SK-N-SH (cell line): Measurements from ENCODE around the gene RASSF4. TPM values are rescaled to one million over a fixed set of nuclear protein-coding genes. Genes with fewer than 3 reads are reported as not detected.

ENCODE experiments used
- CTCF ChIA-PET: fragments of 300-600, 350-600 bp; formaldehyde crosslinking; extraction: SDS; loops from one replicate; lab custom pipeline; 2021; lab: Yijun Ruan, JAX
- POLR2A ChIA-PET: fragments of 350-600 bp; sonication (Branson Sonifier 250); formaldehyde crosslinking; extraction: SDS; loops from one replicate; lab custom pipeline; 2020; ENCODE audit warnings: antibody characterized with exemption, inconsistent platforms; lab: Yijun Ruan, JAX
- DNase-seq: peaks from one replicate; pipeline ENCODE4 v3.0.0; 2012
- H2AFZ ChIP-seq: fragments of 200-600 bp; sonication (generic); 2 replicates; pipeline ENCODE4 v1.8.1; 2016; ENCODE audit warnings: antibody characterized with exemption, mild to moderate bottlenecking, low read depth
- H3F3A ChIP-seq: fragments of 200-600 bp; sonication (generic); replicated peaks from 2 replicates; pipeline ENCODE3; 2016; ENCODE audit warnings: antibody characterized with exemption, mild to moderate bottlenecking; ENCODE audit not compliant: insufficient read depth
- H3K27ac ChIP-seq, 2 experiments: fragments of 200-500 bp in 1 of 2; fragments of 200-600 bp in 1 of 2; sonication (Bioruptor generic) in 1 of 2; sonication (generic), shearing (Covaris generic) in 1 of 2; 2 replicates each; pipeline versions ENCODE4 v1.5.1 to v1.6.1; 2014 to 2016; ENCODE audit warnings: low read depth in 2 of 2, inconsistent platforms in 1 of 2, low read length in 1 of 2, mild to moderate bottlenecking in 1 of 2, mixed read lengths in 1 of 2
- H3K27me3 ChIP-seq: fragments of 200-600 bp; sonication (generic), shearing (Covaris generic); 2 replicates; pipeline ENCODE4 v1.6.1; 2016; ENCODE audit warnings: mixed run types; ENCODE audit not compliant: insufficient read depth
- H3K36me3 ChIP-seq, 2 experiments: fragments of 200-500 bp in 1 of 2; fragments of 200-600 bp in 1 of 2; sonication (Bioruptor generic) in 1 of 2; sonication (generic) in 1 of 2; replicated peaks in 1 of 2; 2 replicates each; pipeline versions ENCODE3 to v1.5.1; 2014 to 2016; ENCODE audit warnings: low read length in 1 of 2, mild to moderate bottlenecking in 1 of 2; ENCODE audit not compliant: insufficient read depth in 2 of 2, control insufficient read depth in 1 of 2
- H3K4me1 ChIP-seq, 2 experiments: fragments of 200-500 bp in 1 of 2; fragments of 200-600 bp in 1 of 2; sonication (Bioruptor generic) in 1 of 2; sonication (generic), shearing (Covaris generic) in 1 of 2; 2 replicates each; pipeline versions ENCODE4 v1.5.1 to v1.6.1; 2014 to 2016; ENCODE audit warnings: low read depth in 1 of 2, low read length in 1 of 2, mixed run types in 1 of 2; ENCODE audit not compliant: insufficient read depth in 2 of 2, control insufficient read depth in 1 of 2
- H3K4me2 ChIP-seq: fragments of 200-600 bp; sonication (generic), shearing (Covaris generic); 2 replicates; pipeline ENCODE4 v1.6.1; 2017; ENCODE audit warnings: mixed run types
- H3K4me3 ChIP-seq, 2 experiments: fragments of 200-500 bp in 1 of 2; fragments of 200-600 bp in 1 of 2; sonication (Bioruptor generic) in 1 of 2; sonication (generic), shearing (Covaris generic) in 1 of 2; 2 replicates each; pipeline versions ENCODE4 v1.5.1 to v1.8.1; 2014 to 2016; ENCODE audit warnings: low read depth in 2 of 2, inconsistent platforms in 1 of 2, low read length in 1 of 2, mild to moderate bottlenecking in 1 of 2, mixed read lengths in 1 of 2, moderate library complexity in 1 of 2
- H3K79me2 ChIP-seq: fragments of 200-600 bp; sonication (generic); 2 replicates; pipeline ENCODE4 v1.8.1; 2017; ENCODE audit warnings: mild to moderate bottlenecking; ENCODE audit not compliant: insufficient read depth
- H3K9ac ChIP-seq: fragments of 200-600 bp; sonication (generic); 2 replicates; pipeline ENCODE4 v1.6.1; 2017; ENCODE audit warnings: mixed run types
- H3K9me2 ChIP-seq: fragments of 200-600 bp; sonication (generic); 2 replicates; pipeline ENCODE4 v1.6.1; 2017; ENCODE audit warnings: mixed run types
- H3K9me3 ChIP-seq: fragments of 200-600 bp; sonication (generic); 2 replicates; pipeline ENCODE4 v1.6.1; 2017; ENCODE audit warnings: mixed run types, mild to moderate bottlenecking, moderate library complexity
- H4K20me1 ChIP-seq: fragments of 200-600 bp; sonication (generic); 2 replicates; pipeline ENCODE4 v1.6.1; 2017; ENCODE audit warnings: mild to moderate bottlenecking, mixed run types; ENCODE audit not compliant: insufficient read depth
- CHD2 ChIP-seq: fragments of 150-350 bp; IDR thresholded peaks from 2 replicates; pipeline ENCODE4 v1.6.1; 2018; ENCODE audit warnings: low read length; ENCODE audit not compliant: partially characterized antibody
- ELF1 ChIP-seq: IDR thresholded peaks from 2 replicates; pipeline ENCODE4 v1.4.0; 2012
- EP300 ChIP-seq, 2 experiments: IDR thresholded peaks; 2 replicates each; pipeline versions ENCODE4 v1.4.0 to v1.6.1; 2012; ENCODE audit warnings: borderline replicate concordance in 1 of 2, low read depth in 1 of 2, low read length in 1 of 2
- EZH2phosphoT487 ChIP-seq: fragments of 200-600 bp; sonication (generic); IDR thresholded peaks from 2 replicates; pipeline ENCODE4 v1.6.1; 2017; ENCODE audit warnings: low read depth, mixed run types, mild to moderate bottlenecking, antibody characterized with exemption, moderate library complexity, borderline replicate concordance
- FOSL2 ChIP-seq: IDR thresholded peaks from 2 replicates; pipeline ENCODE4 v1.4.0; 2012; ENCODE audit warnings: low read depth, mild to moderate bottlenecking, moderate library complexity, borderline replicate concordance
- FOXJ3 ChIP-seq: sonication (generic); formaldehyde crosslinking; IDR thresholded peaks from 2 replicates; pipeline ENCODE4 v1.5.1; 2020; ENCODE audit warnings: mild to moderate bottlenecking, missing genetic modification reagents
- GABPA ChIP-seq: IDR thresholded peaks from 2 replicates; pipeline ENCODE4 v1.4.0; 2012; ENCODE audit warnings: low read depth, mild to moderate bottlenecking
- GATA2 ChIP-seq: sonication (generic); formaldehyde crosslinking; IDR thresholded peaks from 2 replicates; pipeline ENCODE4 v1.5.0; 2020; ENCODE audit warnings: mild to moderate bottlenecking, missing genetic modification reagents
- JUND ChIP-seq: IDR thresholded peaks from 2 replicates; pipeline ENCODE4 v1.4.0; 2012
- MEF2A ChIP-seq: IDR thresholded peaks from 2 replicates; pipeline ENCODE4 v1.4.0; 2012; ENCODE audit warnings: low read depth, borderline replicate concordance
- MXI1 ChIP-seq: IDR thresholded peaks from 2 replicates; pipeline ENCODE4 v1.6.1; 2012; ENCODE audit warnings: mild to moderate bottlenecking, low read depth, low read length, improper control_type of control experiment
- NFIC ChIP-seq: IDR thresholded peaks from 2 replicates; pipeline ENCODE4 v1.4.0; 2012; ENCODE audit warnings: borderline replicate concordance
- POLR2AphosphoS5 ChIP-seq: IDR thresholded peaks from 2 replicates; pipeline ENCODE4 v1.6.1; 2012; ENCODE audit warnings: low read depth, low read length
- RAD21 ChIP-seq: IDR thresholded peaks from 2 replicates; pipeline ENCODE4 v1.6.1; 2012; ENCODE audit warnings: mild to moderate bottlenecking, low read length
- RFX5 ChIP-seq: IDR thresholded peaks from 2 replicates; pipeline ENCODE4 v1.6.1; 2012; ENCODE audit warnings: mild to moderate bottlenecking, improper control_type of control experiment, low read length
- RXRA ChIP-seq: IDR thresholded peaks from 2 replicates; pipeline ENCODE4 v1.4.0; 2012; ENCODE audit warnings: low read depth, mild to moderate bottlenecking, borderline replicate concordance
- SIN3A ChIP-seq: IDR thresholded peaks from 2 replicates; pipeline ENCODE4 v1.6.1; 2012; ENCODE audit warnings: low read depth, mild to moderate bottlenecking, low read length, moderate library complexity, borderline replicate concordance
- SMC3 ChIP-seq: IDR thresholded peaks from 2 replicates; pipeline ENCODE4 v1.6.1; 2012; ENCODE audit warnings: low read depth, low read length, improper control_type of control experiment
- TAF1 ChIP-seq: IDR thresholded peaks from 2 replicates; pipeline ENCODE4 v1.6.1; 2012; ENCODE audit warnings: low read depth, mild to moderate bottlenecking, low read length, moderate library complexity, borderline replicate concordance
- TCF12 ChIP-seq: IDR thresholded peaks from 2 replicates; pipeline ENCODE4 v1.4.0; 2012
- YY1 ChIP-seq: IDR thresholded peaks from 2 replicates; pipeline ENCODE4 v1.4.0; 2012; ENCODE audit warnings: low read depth, mild to moderate bottlenecking
- WGBS: methylation state at CpG from one replicate; pipeline ENCODE4 v1.1.6; 2017; ENCODE audit warnings: low lambda C conversion rate; 5-methylcytosine and 5-hydroxymethylcytosine counted together
- polyA plus RNA-seq, 3 experiments: library from polyadenylated mRNA; depleted of rRNA; stranded (reverse); fragments of >200 nt; gene quantifications; 2 replicates each; pipeline ENCODE4 v1.2.3, GENCODE V29; 2012
- TF ChIP-seq, protein P1 (sequence below): fragments of 150-350 bp; IDR thresholded peaks from 2 replicates; pipeline ENCODE4 v1.6.1; 2017; ENCODE audit warnings: antibody characterized with exemption, low read length, low read depth, borderline replicate concordance

RASSF4 gene
- polyA plus RNA-seq, 1 of the 3 experiments (the other 2 are of a cell fraction): 11.0 TPM

- WGBS: 81% methylated on average over 6 of the region's 6 CpGs
- DNase-seq: no peak
- TF ChIP-seq MXI1 (no peak), RFX5 (no peak), POLR2AphosphoS5 (no peak), EZH2phosphoT487 (no peak), GATA2 (CRISPR knock-in tag) (no peak)
- TF ChIP-seq, protein P1, sequence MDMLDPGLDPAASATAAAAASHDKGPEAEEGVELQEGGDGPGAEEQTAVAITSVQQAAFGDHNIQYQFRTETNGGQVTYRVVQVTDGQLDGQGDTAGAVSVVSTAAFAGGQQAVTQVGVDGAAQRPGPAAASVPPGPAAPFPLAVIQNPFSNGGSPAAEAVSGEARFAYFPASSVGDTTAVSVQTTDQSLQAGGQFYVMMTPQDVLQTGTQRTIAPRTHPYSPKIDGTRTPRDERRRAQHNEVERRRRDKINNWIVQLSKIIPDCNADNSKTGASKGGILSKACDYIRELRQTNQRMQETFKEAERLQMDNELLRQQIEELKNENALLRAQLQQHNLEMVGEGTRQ: no peak
- Histone ChIP-seq H3K9me2 (no peaks in the 10 kb centered on the region), H2AFZ (no peak overlapping the region), H3K9ac (no peak overlapping the region), H3K79me2 (peaks cover 23% of the 10 kb centered on the region), H3K4me3 (no peak overlapping the region), H3K27ac (no peak overlapping the region), H3K4me1 (peaks cover 8 to 12% of the 10 kb centered on the region in 2 experiments; a peak in 3 of 4 replicates), H3F3A (no peaks in the 10 kb centered on the region), H3K4me2 (no peak overlapping the region), H3K9me3 (no peaks in the 10 kb centered on the region), H3K36me3 (peaks cover 2 to 3% of the 10 kb centered on the region in 2 experiments), H4K20me1 (no peaks in the 10 kb centered on the region), H3K27me3 (no peaks in the 10 kb centered on the region)
- ChIA-PET POLR2A (no interaction called here), CTCF (no interaction called here)
These were observed 38.6 kb downstream of the RASSF4 start for GRCh38 chr10:44998146-44998631.

DNA sequence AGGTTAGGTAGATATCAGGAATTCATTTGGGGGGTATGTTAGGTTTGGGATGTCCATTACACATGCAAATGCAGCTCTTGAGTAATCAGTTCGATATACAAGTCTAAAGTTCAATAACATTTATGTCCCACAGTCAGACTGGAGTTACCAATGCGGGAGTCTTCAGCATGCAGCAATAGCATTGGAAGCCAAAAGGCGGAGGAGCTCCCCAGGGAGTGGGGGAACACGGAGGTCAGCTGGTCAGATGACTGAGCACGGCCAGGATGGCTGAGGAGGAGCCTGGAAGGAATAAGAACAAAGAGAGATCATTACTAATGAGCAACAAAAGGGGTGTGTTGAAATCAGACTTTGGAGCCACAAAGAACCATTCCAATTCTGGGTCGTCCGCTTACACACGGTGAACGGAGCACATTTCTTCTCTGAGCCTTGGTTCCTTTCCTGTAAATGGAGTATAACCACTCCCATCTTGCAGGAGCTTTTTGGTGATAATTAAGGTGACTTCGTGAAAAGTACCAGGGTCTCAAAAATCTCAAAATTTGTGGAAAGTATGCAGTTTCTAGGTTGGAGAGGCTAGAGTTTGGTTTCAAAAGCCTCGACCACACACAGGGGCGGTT is 40.6 kb downstream of the RASSF4 start:
- 81% methylated on average over 12 of the region's 12 CpGs for WGBS
- no peaks in the 10 kb centered on the region for H3K27me3 ChIP-seq
- DNase-seq: no peak
- H3F3A ChIP-seq: no peaks in the 10 kb centered on the region
- peaks cover 22 to 24% of the 10 kb centered on the region in 2 experiments for H3K36me3 ChIP-seq
- peak overlapping the region; percentile 76 to 92 for H3K27ac ChIP-seq
- peaks cover 34% of the 10 kb centered on the region for H3K79me2 ChIP-seq
- peak overlapping the region; percentile 84 for H3K4me2 ChIP-seq
- peak overlapping the region; percentile 98 for H2AFZ ChIP-seq
- H3K4me3 ChIP-seq: peak overlapping the region; percentile 71
- H3K4me1 ChIP-seq: peaks cover 8 to 12% of the 10 kb centered on the region in 2 experiments; a peak in 3 of 4 replicates
- ChIA-PET POLR2A (interaction anchor here (0.6 to 0.8 kb wide), 2 partner anchors 35 to 156 kb away, joined by 3 to 4 read pairs; no protein-coding TSS in a partner anchor), CTCF (interaction anchor here (1.3 to 3.0 kb wide), 2 partner anchors 67 to 235 kb away, joined by 4 to 11 read pairs; no protein-coding TSS in a partner anchor)
- H3K9me2 ChIP-seq: no peaks in the 10 kb centered on the region
- H3K9ac ChIP-seq: peak overlapping the region; percentile 84
- no peaks in the 10 kb centered on the region for H4K20me1 ChIP-seq
- no peaks in the 10 kb centered on the region for H3K9me3 ChIP-seq
- TF ChIP-seq SMC3 (no peak), GATA2 (CRISPR knock-in tag) (no peak), FOXJ3 (CRISPR knock-in tag) (no peak), MEF2A (no peak), TAF1 (no peak), RFX5 (no peak), GABPA (no peak), EP300 (IDR thresholded peaks at IDR 0.05; ENCODE audit: borderline replicate concordance in 1 of 2, low read depth in 1 of 2, low read length in 1 of 2) (no peak), EZH2phosphoT487 (no peak), YY1 (no peak), ELF1 (no peak), FOSL2 (no peak), CHD2 (no peak), JUND (no peak), TCF12 (no peak), SIN3A (no peak), NFIC (no peak), RAD21 (no peak), RXRA (no peak)
- TF ChIP-seq, protein P1: no peak
